ENCODE results near the gene BMPR1B. TPM values are rescaled to one million over a fixed set of nuclear protein-coding genes. Genes with fewer than 3 reads are reported as not detected.

Gene BMPR1B
- total and polyA plus RNA-seq, 9 of the 15 experiments (the other 6 are each of a cell fraction or from before 2014, with no cell fraction given), result 0.01 TPM; not detected in 8

- TF ChIP-seq RREB1 (CRISPR knock-in tag; IDR thresholded peaks at IDR 0.05) (no peak), RBM14 (IDR thresholded peaks at IDR 0.05; ENCODE audit: borderline replicate concordance, insufficient read depth, low read depth, low read length) (no peak), HIVEP1 (CRISPR knock-in tag; IDR thresholded peaks at IDR 0.05) (no peak), HDAC3 (IDR thresholded peaks at IDR 0.05; ENCODE audit: borderline replicate concordance, partially characterized antibody) (no peak), JUNB (CRISPR knock-in tag; conservative IDR thresholded peaks at IDR 0.05) (no peak), UBTF (IDR thresholded peaks at IDR 0.05; ENCODE audit: borderline replicate concordance in 1 of 2, low read depth in 2 of 2, low read length in 2 of 2) (no peak)
Observed at GRCh38 chr4:95066050-95066449, 308.3 kb downstream of the BMPR1B start (continued).
